ENCODE results near the gene STPG4. TPM values are rescaled to one million over a fixed set of nuclear protein-coding genes. Genes with fewer than 3 reads are reported as not detected.

Gene STPG4
- total RNA-seq, 1 experiment from 2014 or later = 0.13 TPM

DNA sequence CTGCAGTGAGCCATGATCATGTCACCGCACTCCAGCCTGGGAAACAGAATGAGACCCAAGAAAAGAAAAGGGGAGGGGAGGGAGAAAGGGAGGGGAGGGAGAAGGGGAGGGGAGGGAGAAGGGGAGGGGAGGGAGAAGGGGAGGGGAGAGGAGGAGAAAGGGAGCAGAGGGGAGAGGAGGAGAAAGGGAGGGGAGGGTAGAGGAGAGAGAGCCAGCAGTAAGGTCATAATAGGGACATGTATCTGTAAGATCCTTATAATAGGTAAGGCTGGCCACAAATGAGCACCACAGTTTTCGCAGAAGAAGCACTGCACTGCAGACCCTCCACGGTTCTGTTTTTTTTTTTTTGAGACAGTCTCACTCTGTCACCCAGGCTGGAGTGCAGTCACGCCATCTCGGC is 62.6 kb downstream of the STPG4 start:
- no peaks in the 10 kb centered on the region for H3K9me3 ChIP-seq (ENCODE audit: control insufficient read depth, low read depth, low read length)
- H2AFZ ChIP-seq (ENCODE audit: low read length) = no peak overlapping the region
- H3K9ac ChIP-seq (ENCODE audit: extremely low read depth, insufficient read length, low read length) = no peak overlapping the region
- no peak overlapping the region for H2BK15ac ChIP-seq (ENCODE audit: low read depth, low read length)
- H3K36me3 Mint-ChIP-seq (ENCODE audit: insufficient read depth in 1 of 3, low read depth in 3 of 3) = no peaks in the 10 kb centered on the region
- H2BK5ac ChIP-seq (ENCODE audit: insufficient read length, low read length) = no peak overlapping the region
- H2BK20ac ChIP-seq (ENCODE audit: low read depth, low read length, poor library complexity, severe bottlenecking) = no peak overlapping the region
- no peak overlapping the region for H3K4ac ChIP-seq (ENCODE audit: low read depth, low read length)
- no peak overlapping the region for H2AK5ac ChIP-seq (ENCODE audit: insufficient read length, low read length)
- no peaks in the 10 kb centered on the region for H3K4me1 ChIP-seq (ENCODE audit: insufficient read depth, low read length)
- no peak overlapping the region for H3K18ac ChIP-seq (ENCODE audit: insufficient read length, low read depth, low read length)
- H3T11ph ChIP-seq (ENCODE audit: low read length) = no peak overlapping the region
- no peak overlapping the region for H3K23ac ChIP-seq (ENCODE audit: insufficient read length, low read depth, low read length)
- no peaks in the 10 kb centered on the region for H3K23me2 ChIP-seq (ENCODE audit: insufficient read length, low read depth, low read length, poor library complexity, severe bottlenecking)
- H3K4me2 ChIP-seq (ENCODE audit: insufficient read depth, insufficient read length, low read length) = no peak overlapping the region
- H3K79me1 ChIP-seq (ENCODE audit: insufficient read depth, low read depth, low read length, poor library complexity, severe bottlenecking) = no peaks in the 10 kb centered on the region
- no peak overlapping the region for H3K14ac ChIP-seq (ENCODE audit: insufficient read depth, low read length)
- H3K4me3 Mint-ChIP-seq = no peak overlapping the region
- H3K9me3 Mint-ChIP-seq = no peaks in the 10 kb centered on the region
- no peaks in the 10 kb centered on the region for H4K20me1 ChIP-seq (ENCODE audit: control insufficient read depth, insufficient read depth, insufficient read length)
- H3K27me3 ChIP-seq (ENCODE audit: insufficient read depth, low read length) = no peaks in the 10 kb centered on the region; the same call in 1 of the 2 replicates
- H3K27ac ChIP-seq (ENCODE audit: insufficient read length, low read depth, low read length) = no peak overlapping the region
- no peak for DNase-seq
- H3K79me2 ChIP-seq (ENCODE audit: insufficient read depth, low read length) = no peaks in the 10 kb centered on the region
- H4K8ac ChIP-seq (replicated peaks; ENCODE audit: insufficient read length, low read depth, low read length) = no peak overlapping the region
- H2BK120ac ChIP-seq (ENCODE audit: low read depth, low read length, poor library complexity, severe bottlenecking) = no peak overlapping the region
- no peak overlapping the region for H2BK12ac ChIP-seq (ENCODE audit: insufficient read length, low read depth, low read length)
- H4K91ac ChIP-seq (ENCODE audit: insufficient read length, low read depth, low read length) = no peak overlapping the region
- peaks cover 9 to 15% of the 10 kb centered on the region in 2 experiments; a peak in 3 of 4 replicates for H3K4me1 Mint-ChIP-seq
- peaks cover 1% of the 10 kb centered on the region for H3K27me3 Mint-ChIP-seq (ENCODE audit: low read depth)
- no CpG with 5 or more reads among the region's 5 CpGs for WGBS (ENCODE audit: extremely low coverage, insufficient read length, low lambda C conversion rate)
- TF ChIP-seq, protein P1, sequence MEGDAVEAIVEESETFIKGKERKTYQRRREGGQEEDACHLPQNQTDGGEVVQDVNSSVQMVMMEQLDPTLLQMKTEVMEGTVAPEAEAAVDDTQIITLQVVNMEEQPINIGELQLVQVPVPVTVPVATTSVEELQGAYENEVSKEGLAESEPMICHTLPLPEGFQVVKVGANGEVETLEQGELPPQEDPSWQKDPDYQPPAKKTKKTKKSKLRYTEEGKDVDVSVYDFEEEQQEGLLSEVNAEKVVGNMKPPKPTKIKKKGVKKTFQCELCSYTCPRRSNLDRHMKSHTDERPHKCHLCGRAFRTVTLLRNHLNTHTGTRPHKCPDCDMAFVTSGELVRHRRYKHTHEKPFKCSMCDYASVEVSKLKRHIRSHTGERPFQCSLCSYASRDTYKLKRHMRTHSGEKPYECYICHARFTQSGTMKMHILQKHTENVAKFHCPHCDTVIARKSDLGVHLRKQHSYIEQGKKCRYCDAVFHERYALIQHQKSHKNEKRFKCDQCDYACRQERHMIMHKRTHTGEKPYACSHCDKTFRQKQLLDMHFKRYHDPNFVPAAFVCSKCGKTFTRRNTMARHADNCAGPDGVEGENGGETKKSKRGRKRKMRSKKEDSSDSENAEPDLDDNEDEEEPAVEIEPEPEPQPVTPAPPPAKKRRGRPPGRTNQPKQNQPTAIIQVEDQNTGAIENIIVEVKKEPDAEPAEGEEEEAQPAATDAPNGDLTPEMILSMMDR (conservative IDR thresholded peaks at IDR 0.05) = no peak
- H3K56ac ChIP-seq (ENCODE audit: insufficient read length, low read depth, low read length) = no peak overlapping the region
- H3K27ac Mint-ChIP-seq = no peak overlapping the region
- H4K5ac ChIP-seq (ENCODE audit: insufficient read length, low read depth, low read length) = no peak overlapping the region
